ENCODE results near the gene PARP15. TPM values are rescaled to one million over a fixed set of nuclear protein-coding genes. Genes with fewer than 3 reads are reported as not detected.

Gene PARP15
- total RNA-seq, 4 donors from 2014 or later = 0.39 to 2.3 (median 0.65) TPM

DNA sequence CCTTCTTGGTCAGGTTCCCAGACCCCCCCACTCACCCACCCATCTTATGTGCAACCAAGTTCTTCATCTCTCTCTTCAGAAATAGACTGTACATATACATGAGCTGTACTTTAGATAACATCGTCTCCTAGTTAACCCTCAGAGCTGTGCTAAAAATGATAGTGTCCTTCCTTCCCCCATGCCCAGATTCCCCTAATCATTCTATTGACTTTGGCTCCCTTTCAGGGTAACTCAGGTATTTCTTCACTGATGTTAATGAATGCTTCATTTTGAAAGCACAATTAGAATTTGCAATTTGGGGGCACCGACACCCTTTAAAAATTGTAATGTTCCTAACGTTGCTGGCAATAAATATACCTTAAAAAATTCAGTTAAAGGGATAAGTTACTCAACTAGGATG lies 24.3 kb upstream of the PARP15 start:
- intact Hi-C loops (cut with DNase I) = no loop called here
- 72% methylated on average over 3 of the region's 3 CpGs for WGBS
- DNase-seq (ENCODE audit: extremely low spot score) = no peak
- Histone ChIP-seq H3K36me3 (peaks cover 43 to 93% (median 78%) of the 10 kb centered on the region in 4 donors), H3K9me3 (no peaks in the 10 kb centered on the region), H3K27ac (replicated peaks in 1 of 4) (no peak overlapping the region), H3K4me3 (no peak overlapping the region), H3K27me3 (no peaks in the 10 kb centered on the region), H3K4me1 (peaks cover 0 to 16% (median 14%) of the 10 kb centered on the region in 4 donors)
- TF ChIP-seq POLR2AphosphoS5 (IDR thresholded peaks at IDR 0.05) (no peak), POLR2A (IDR thresholded peaks at IDR 0.05; ENCODE audit: low read depth) (no peak), EP300 (IDR thresholded peaks at IDR 0.05) (no peak)
- TF ChIP-seq, protein P1, sequence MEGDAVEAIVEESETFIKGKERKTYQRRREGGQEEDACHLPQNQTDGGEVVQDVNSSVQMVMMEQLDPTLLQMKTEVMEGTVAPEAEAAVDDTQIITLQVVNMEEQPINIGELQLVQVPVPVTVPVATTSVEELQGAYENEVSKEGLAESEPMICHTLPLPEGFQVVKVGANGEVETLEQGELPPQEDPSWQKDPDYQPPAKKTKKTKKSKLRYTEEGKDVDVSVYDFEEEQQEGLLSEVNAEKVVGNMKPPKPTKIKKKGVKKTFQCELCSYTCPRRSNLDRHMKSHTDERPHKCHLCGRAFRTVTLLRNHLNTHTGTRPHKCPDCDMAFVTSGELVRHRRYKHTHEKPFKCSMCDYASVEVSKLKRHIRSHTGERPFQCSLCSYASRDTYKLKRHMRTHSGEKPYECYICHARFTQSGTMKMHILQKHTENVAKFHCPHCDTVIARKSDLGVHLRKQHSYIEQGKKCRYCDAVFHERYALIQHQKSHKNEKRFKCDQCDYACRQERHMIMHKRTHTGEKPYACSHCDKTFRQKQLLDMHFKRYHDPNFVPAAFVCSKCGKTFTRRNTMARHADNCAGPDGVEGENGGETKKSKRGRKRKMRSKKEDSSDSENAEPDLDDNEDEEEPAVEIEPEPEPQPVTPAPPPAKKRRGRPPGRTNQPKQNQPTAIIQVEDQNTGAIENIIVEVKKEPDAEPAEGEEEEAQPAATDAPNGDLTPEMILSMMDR (IDR thresholded peaks at IDR 0.05) = no peak

DNA sequence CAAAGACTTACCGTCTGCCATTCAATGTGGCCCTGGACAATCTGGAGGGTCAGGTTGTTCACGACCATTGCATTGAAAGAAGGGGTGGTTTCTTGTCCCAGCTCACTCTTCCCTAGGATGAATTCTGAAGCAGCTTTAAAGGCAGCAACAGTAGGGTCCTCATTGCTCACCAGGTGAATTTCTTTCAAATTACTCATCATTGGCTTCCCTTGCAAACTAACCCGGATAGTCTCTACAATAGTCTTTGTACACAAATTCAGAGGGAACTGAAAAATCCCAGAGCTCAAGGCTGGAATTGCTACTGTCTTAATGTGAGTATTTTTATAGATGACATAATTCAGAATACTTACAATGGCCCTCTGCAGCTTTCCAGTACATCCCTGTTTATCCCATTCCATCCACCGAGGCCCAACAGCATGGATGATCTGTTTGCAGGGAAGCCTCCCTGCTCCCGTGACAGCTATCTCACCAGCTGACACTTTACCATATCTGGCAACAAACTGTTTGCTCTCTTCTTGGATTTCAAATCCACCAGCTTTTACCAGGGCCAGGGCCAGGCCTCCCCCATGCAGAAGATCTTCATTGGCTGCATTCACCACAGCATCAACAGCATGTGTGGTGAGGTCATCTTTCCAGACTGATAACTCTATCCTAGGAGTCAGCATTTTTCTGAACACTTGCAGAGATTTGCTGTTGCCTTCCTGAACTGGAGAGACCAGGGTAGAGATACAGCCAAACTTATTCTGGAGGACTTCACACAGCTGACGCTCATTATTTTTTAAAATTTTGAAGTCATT lies 22.0 kb upstream of the PARP15 start:
- 82% methylated on average over 6 of the region's 6 CpGs for WGBS
- intact Hi-C loops (cut with DNase I) = no loop called here

DNA sequence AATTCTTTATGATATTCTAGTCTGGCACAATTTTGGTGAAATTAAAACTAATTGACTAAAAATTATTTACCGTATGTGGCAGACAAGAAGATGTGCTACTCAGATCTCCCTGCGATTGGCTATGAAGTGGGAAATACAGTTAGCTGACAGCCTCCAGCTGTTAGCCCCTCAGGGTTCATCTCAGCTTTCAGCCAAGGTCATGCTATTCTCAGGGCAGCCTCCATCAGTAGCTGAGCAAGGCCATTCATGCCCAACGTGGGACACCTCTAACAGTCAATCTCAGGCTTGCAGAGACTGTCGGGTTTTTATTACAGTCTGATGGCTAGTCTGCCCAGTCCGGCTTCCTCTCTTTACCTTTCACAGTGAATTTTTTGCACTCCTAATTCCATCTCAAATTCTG lies 20.1 kb upstream of the PARP15 start:
- no peaks in the 10 kb centered on the region for H3K27me3 ChIP-seq
- H3K27ac ChIP-seq (replicated peaks in 1 of 4) = no peak overlapping the region
- peaks cover 26 to 66% (median 56%) of the 10 kb centered on the region in 4 donors for H3K36me3 ChIP-seq
- H3K4me1 ChIP-seq = peaks cover 0 to 24% (median 10%) of the 10 kb centered on the region in 4 donors
- DNase-seq (ENCODE audit: extremely low spot score) = no peak
- H3K9me3 ChIP-seq = no peaks in the 10 kb centered on the region
- TF ChIP-seq EP300 (IDR thresholded peaks at IDR 0.05) = no peak
- TF ChIP-seq POLR2AphosphoS5 (IDR thresholded peaks at IDR 0.05) = no peak
- no peak for TF ChIP-seq POLR2A (IDR thresholded peaks at IDR 0.05; ENCODE audit: low read depth)
- TF ChIP-seq, protein P1 (IDR thresholded peaks at IDR 0.05) = no peak
- WGBS = 76% methylated on average over 5 of the region's 5 CpGs
- intact Hi-C loops (cut with DNase I) = no loop called here
- H3K4me3 ChIP-seq = no peak overlapping the region

More for the DNA sequence above, 22.0 kb upstream of the PARP15 start:
- no peak for DNase-seq (ENCODE audit: extremely low spot score)
- Histone ChIP-seq H3K4me1 (peaks cover 0 to 6% (median 2%) of the 10 kb centered on the region in 4 donors), H3K27me3 (no peaks in the 10 kb centered on the region), H3K27ac (replicated peaks in 1 of 4) (no peak overlapping the region), H3K4me3 (no peak overlapping the region), H3K9me3 (no peaks in the 10 kb centered on the region), H3K36me3 (peaks cover 41 to 85% (median 74%) of the 10 kb centered on the region in 4 donors)
- TF ChIP-seq POLR2A (IDR thresholded peaks at IDR 0.05; ENCODE audit: low read depth) = no peak
- no peak for TF ChIP-seq EP300 (IDR thresholded peaks at IDR 0.05)
- TF ChIP-seq, protein P1 (IDR thresholded peaks at IDR 0.05) = no peak
- TF ChIP-seq POLR2AphosphoS5 (IDR thresholded peaks at IDR 0.05) = no peak

DNA sequence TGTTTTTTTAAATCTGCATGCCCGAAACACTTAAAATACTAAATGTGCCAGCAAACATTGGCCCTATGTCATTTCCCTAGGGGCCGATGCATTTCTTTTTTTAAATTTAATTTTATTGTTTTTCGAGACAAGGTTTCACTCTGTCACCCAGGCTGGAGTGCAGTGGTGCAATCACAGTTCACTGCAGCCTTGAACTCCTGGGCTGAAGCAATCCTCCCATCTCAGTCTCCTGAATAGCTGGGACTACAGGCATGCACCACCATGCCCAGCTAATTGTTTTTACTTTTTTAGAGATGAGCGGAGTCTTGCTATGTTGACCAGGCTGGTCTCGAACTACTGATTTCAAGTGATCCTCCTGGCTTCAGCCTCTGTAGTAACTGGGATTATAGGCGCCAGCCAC lies 18.8 kb upstream of the PARP15 start:
- Histone ChIP-seq H3K4me1 (peaks cover 12 to 36% (median 23%) of the 10 kb centered on the region in 4 donors), H3K4me3 (no peak overlapping the region), H3K27ac (replicated peaks in 1 of 4) (no peak overlapping the region), H3K9me3 (no peaks in the 10 kb centered on the region), H3K36me3 (peaks cover 23 to 61% (median 52%) of the 10 kb centered on the region in 4 donors), H3K27me3 (no peaks in the 10 kb centered on the region)
- intact Hi-C loops (cut with DNase I) = no loop called here
- 88% methylated on average over 6 of the region's 6 CpGs for WGBS
- DNase-seq (ENCODE audit: extremely low spot score) = no peak
- TF ChIP-seq EP300 (IDR thresholded peaks at IDR 0.05) (no peak), POLR2A (IDR thresholded peaks at IDR 0.05; ENCODE audit: low read depth) (no peak), POLR2AphosphoS5 (IDR thresholded peaks at IDR 0.05) (no peak)
- TF ChIP-seq, protein P1 (IDR thresholded peaks at IDR 0.05) = no peak

Data from esophagus muscularis mucosa (tissue), 4 donors.